Measurements from ENCODE around the gene CHPF. TPM values are rescaled to one million over a fixed set of nuclear protein-coding genes. Genes with fewer than 3 reads are reported as not detected.

CHPF gene
- total RNA-seq, 2 experiments from 2014 or later, result 16.6 to 18.4 TPM

- POLR2A ChIA-PET, result interaction anchor here (0.8 to 2.2 kb wide), 2 partner anchors 11 to 101 kb away, joined by 3 to 5 read pairs; no protein-coding TSS in a partner anchor
- intact Hi-C loops (cut with micrococcal nuclease), result loop anchor here (1.0 to 5.0 kb wide), 3 partner anchors 56 to 146 kb away; partner anchors contain the start of gene STK11IP
- H3K27me3 Mint-ChIP-seq, result peaks cover 3% of the 10 kb centered on the region
- CTCF ChIA-PET, result interaction anchor here (0.6 to 4.7 kb wide), 54 partner anchors 11 to 280 kb away, joined by 3 to 74 read pairs (median 4); partner anchors contain the start of genes GMPPA, OBSL1 and STK11IP
- ATAC-seq (no peak), DNase-seq (no peak)
- H3K9me3 Mint-ChIP-seq, result no peaks in the 10 kb centered on the region
- no peak for TF ChIP-seq CTCF (IDR thresholded peaks at IDR 0.05)
- no peak overlapping the region for H3K27ac Mint-ChIP-seq
- peaks cover 21% of the 10 kb centered on the region for H3K4me1 Mint-ChIP-seq (ENCODE audit: low read depth)
- peak overlapping the region; percentile 93 for H3K4me3 Mint-ChIP-seq
- H3K36me3 Mint-ChIP-seq (ENCODE audit: low read depth), result peaks cover 8% of the 10 kb centered on the region
These were observed 2.7 kb downstream of the CHPF start for GRCh38 chr2:219540784-219541504.

GRCh38 chr2:219539926-219540678, 3.5 kb downstream of the CHPF start:
- ATAC-seq, result no peak
- H3K9me3 Mint-ChIP-seq, result no peaks in the 10 kb centered on the region
- CTCF ChIA-PET, result interaction anchor here (1.0 to 4.7 kb wide), 25 partner anchors 11 to 151 kb away, joined by 3 to 74 read pairs (median 4); partner anchors contain the start of gene GMPPA
- POLR2A ChIA-PET, result no interaction called here
- intact Hi-C loops (cut with micrococcal nuclease), result loop anchor here (5.0 kb wide), 2 partner anchors 57 to 147 kb away; partner anchors contain the start of gene STK11IP
- H3K4me3 Mint-ChIP-seq, result no peak overlapping the region
- peaks cover 8% of the 10 kb centered on the region for H3K36me3 Mint-ChIP-seq (ENCODE audit: low read depth)
- no peak for TF ChIP-seq CTCF (IDR thresholded peaks at IDR 0.05)
- H3K27me3 Mint-ChIP-seq, result peaks cover 6% of the 10 kb centered on the region
- no peak for DNase-seq
- H3K4me1 Mint-ChIP-seq (ENCODE audit: low read depth), result peaks cover 21% of the 10 kb centered on the region
- H3K27ac Mint-ChIP-seq, result no peak overlapping the region

- intact Hi-C loops (cut with micrococcal nuclease), result no loop called here
- ATAC-seq (no peak), DNase-seq (no peak)
- Mint-ChIP-seq H3K27ac (no peak overlapping the region), H3K27me3 (peaks cover 3% of the 10 kb centered on the region), H3K9me3 (no peaks in the 10 kb centered on the region), H3K4me3 (no peak overlapping the region), H3K4me1 (ENCODE audit: low read depth) (peaks cover 14% of the 10 kb centered on the region), H3K36me3 (ENCODE audit: low read depth) (peaks cover 8% of the 10 kb centered on the region)
- no peak for TF ChIP-seq CTCF (IDR thresholded peaks at IDR 0.05)
- CTCF ChIA-PET, result interaction anchor here (1.1 to 3.8 kb wide), 3 partner anchors 10 to 136 kb away, joined by 4 to 74 read pairs (median 20); no protein-coding TSS in a partner anchor
- POLR2A ChIA-PET, result no interaction called here
These were observed 4.4 kb downstream of the CHPF start for GRCh38 chr2:219538956-219539788.

GRCh38 chr2:219538504-219538951, 5.1 kb downstream of the CHPF start:
- intact Hi-C loops (cut with micrococcal nuclease), result no loop called here
- DNase-seq (no peak), ATAC-seq (no peak)
- H3K4me1 Mint-ChIP-seq (ENCODE audit: low read depth), result peaks cover 14% of the 10 kb centered on the region
- H3K27me3 Mint-ChIP-seq, result peaks cover 3% of the 10 kb centered on the region
- POLR2A ChIA-PET, result no interaction called here
- H3K27ac Mint-ChIP-seq, result no peak overlapping the region
- CTCF ChIA-PET, result interaction anchor here (0.9 to 3.8 kb wide), 2 partner anchors 9 to 63 kb away, joined by 3 to 74 read pairs; no protein-coding TSS in a partner anchor
- H3K36me3 Mint-ChIP-seq (ENCODE audit: low read depth), result peaks cover 8% of the 10 kb centered on the region
- H3K4me3 Mint-ChIP-seq, result no peak overlapping the region
- no peak for TF ChIP-seq CTCF (IDR thresholded peaks at IDR 0.05)
- no peaks in the 10 kb centered on the region for H3K9me3 Mint-ChIP-seq
